NCI-H2171 treated with DMSO at 0.1 percent for 48 hours (cell line): Measurements from ENCODE around the gene CBARP.

Experiments
- DNase-seq: peaks from one replicate; lab custom pipeline; 2025; lab: John Stamatoyannopoulos, UW

Gene CBARP

GRCh38 chr19:1227304-1228054 is 10.3 kb downstream of the CBARP start:
- DNase-seq, result no peak

GRCh38 chr19:1226522-1227303 is 11.1 kb downstream of the CBARP start:
- DNase-seq, result no peak

- no peak for DNase-seq
Observed at GRCh38 chr19:1226227-1226518, 11.6 kb downstream of the CBARP start.

GRCh38 chr19:1225440-1226226 is 12.2 kb downstream of the CBARP start:
- DNase-seq, result no peak

- DNase-seq, result no peak
Observed at GRCh38 chr19:1224847-1225246, 13.0 kb downstream of the CBARP start.

- DNase-seq, result no peak
Observed at GRCh38 chr19:1224047-1224825, 13.6 kb downstream of the CBARP start.

GRCh38 chr19:1223018-1223855 is 14.6 kb downstream of the CBARP start:
- peak; percentile 43 for DNase-seq

GRCh38 chr19:1222394-1222793 is 15.4 kb downstream of the CBARP start:
- no peak for DNase-seq

GRCh38 chr19:1221904-1222255 is 15.9 kb downstream of the CBARP start:
- no peak for DNase-seq

- DNase-seq, result no peak
Observed at GRCh38 chr19:1220976-1221903, 16.6 kb downstream of the CBARP start.

- DNase-seq, result no peak
Observed at GRCh38 chr19:1220477-1220930, 17.3 kb downstream of the CBARP start.

GRCh38 chr19:1219786-1220476 is 17.9 kb downstream of the CBARP start:
- DNase-seq, result no peak

- DNase-seq, result no peak
Observed at GRCh38 chr19:1218751-1219567, 18.8 kb downstream of the CBARP start.

GRCh38 chr19:1217366-1217765 is 20.4 kb downstream of the CBARP start:
- DNase-seq, result no peak

- no peak for DNase-seq
Observed at GRCh38 chr19:1216756-1217155, 21.0 kb downstream of the CBARP start.

- DNase-seq, result no peak
Observed at GRCh38 chr19:1214862-1215731, 22.7 kb downstream of the CBARP start.

- no peak for DNase-seq
Observed at GRCh38 chr19:1214299-1214861, 23.4 kb downstream of the CBARP start.
